IMR-90 (cell line): Measurements from ENCODE around the gene TPM2. TPM values are rescaled to one million over a fixed set of nuclear protein-coding genes. Genes with fewer than 3 reads are reported as not detected.

Experiments used
- ATAC-seq: fragments of 200-7000 bp; cut with Tn5 transposase; 2 replicates; pipeline ENCODE4 v1.9.1; 2020; ENCODE audit warnings: low read depth, mild to moderate bottlenecking, moderate library complexity
- BruUV-seq: library from RNA; stranded (reverse); fragments of 400-500 nt; replicated peaks from 2 replicates; lab custom pipeline; 2021; lab: Mats Ljungman, UMichigan
- CTCF ChIA-PET: fragments of 300-600 bp; formaldehyde crosslinking; extraction: SDS; loops from one replicate; lab custom pipeline; 2021; ENCODE audit warnings: antibody characterized with exemption; lab: Yijun Ruan, JAX
- POLR2A ChIA-PET: fragments of 300-600 bp; sonication (Branson Sonifier 250); formaldehyde crosslinking; loops from one replicate; lab custom pipeline; 2022; ENCODE audit warnings: antibody characterized with exemption; ENCODE audit not compliant: unreplicated experiment; lab: Charles Lee
- DNase-seq: peaks from one replicate; pipeline ENCODE4 v3.0.0; 2013
- H2AFZ ChIP-seq: replicated peaks from 2 replicates; pipeline ENCODE3; 2013; ENCODE audit warnings: low read length, mild to moderate bottlenecking; ENCODE audit not compliant: poor library complexity
- H2AK5ac ChIP-seq: 2 replicates; pipeline ENCODE4 v1.6.1; 2013; ENCODE audit warnings: low read depth, low read length, inconsistent platforms
- H2AK9ac ChIP-seq: replicated peaks from 2 replicates; pipeline ENCODE3; 2013; ENCODE audit warnings: mild to moderate bottlenecking, low read depth, low read length, moderate library complexity; ENCODE audit not compliant: poor library complexity
- H2BK120ac ChIP-seq: 2 replicates; pipeline ENCODE4 v1.6.1; 2013; ENCODE audit warnings: low read depth, low read length, inconsistent platforms
- H2BK15ac ChIP-seq: 3 replicates; pipeline ENCODE4 v1.6.1; 2013; ENCODE audit warnings: low read depth, low read length, inconsistent platforms
- H2BK20ac ChIP-seq: 2 replicates; pipeline ENCODE4 v1.6.1; 2013; ENCODE audit warnings: low read depth, mild to moderate bottlenecking, inconsistent platforms, low read length, moderate library complexity
- H2BK5ac ChIP-seq: 2 replicates; pipeline ENCODE4 v1.6.1; 2013; ENCODE audit warnings: mild to moderate bottlenecking, low read depth, low read length, inconsistent platforms; ENCODE audit not compliant: poor library complexity, severe bottlenecking
- H3K14ac ChIP-seq: replicated peaks from 2 replicates; pipeline ENCODE4 v1.6.1; 2013; ENCODE audit warnings: low read depth, low read length, inconsistent platforms
- H3K18ac ChIP-seq: 2 replicates; pipeline ENCODE4 v1.6.1; 2013; ENCODE audit warnings: low read depth, low read length, control low read depth
- H3K23ac ChIP-seq: 2 replicates; pipeline ENCODE4 v1.6.1; 2013; ENCODE audit warnings: low read depth, low read length, inconsistent platforms
- H3K27ac ChIP-seq: 2 replicates; pipeline ENCODE4 v1.5.1; 2013; ENCODE audit warnings: mild to moderate bottlenecking, control low read depth, low read length; ENCODE audit not compliant: insufficient read depth
- H3K27me3 ChIP-seq: 2 replicates; pipeline ENCODE4 v1.6.1; 2013; ENCODE audit warnings: low read length; ENCODE audit not compliant: control insufficient read depth, insufficient read depth
- H3K36me3 ChIP-seq: 2 replicates; pipeline ENCODE4 v1.6.1; 2013; ENCODE audit warnings: low read length, mixed read lengths; ENCODE audit not compliant: control insufficient read depth, insufficient read depth
- H3K4ac ChIP-seq: 2 replicates; pipeline ENCODE4 v1.6.1; 2013; ENCODE audit warnings: low read depth, low read length, inconsistent platforms
- H3K4me1 ChIP-seq: 2 replicates; pipeline ENCODE4 v1.6.1; 2013; ENCODE audit warnings: low read length, mixed read lengths; ENCODE audit not compliant: control insufficient read depth, insufficient read depth
- H3K4me2 ChIP-seq: 2 replicates; pipeline ENCODE4 v1.6.1; 2013; ENCODE audit warnings: low read depth, mild to moderate bottlenecking, control low read depth, low read length, moderate library complexity
- H3K4me3 ChIP-seq: 2 replicates; pipeline ENCODE4 v1.5.1; 2013; ENCODE audit warnings: low read depth, mild to moderate bottlenecking, control low read depth, low read length, moderate library complexity; ENCODE audit not compliant: insufficient read depth
- H3K56ac ChIP-seq: 2 replicates; pipeline ENCODE4 v1.6.1; 2013; ENCODE audit warnings: low read length, inconsistent platforms; ENCODE audit not compliant: insufficient read depth; ENCODE audit errors: extremely low read depth
- H3K79me1 ChIP-seq, 2 experiments: 2 replicates each; pipeline ENCODE4 v1.6.1; 2013; ENCODE audit warnings: low read length in 2 of 2, inconsistent platforms in 1 of 2, low read depth in 1 of 2
- H3K9ac ChIP-seq: 2 replicates; pipeline ENCODE4 v1.6.1; 2013; ENCODE audit warnings: low read depth, low read length, control low read depth
- H3K9me1 ChIP-seq: 2 replicates; pipeline ENCODE4 v1.6.1; 2013; ENCODE audit warnings: low read length, inconsistent platforms; ENCODE audit not compliant: insufficient read depth
- H3K9me3 ChIP-seq: 2 replicates; pipeline ENCODE4 v1.6.1; 2013; ENCODE audit warnings: low read length; ENCODE audit not compliant: control insufficient read depth, insufficient read depth
- H4K20me1 ChIP-seq: 2 replicates; pipeline ENCODE4 v1.6.1; 2013; ENCODE audit warnings: low read length, inconsistent platforms; ENCODE audit not compliant: insufficient read depth
- H4K5ac ChIP-seq: 2 replicates; pipeline ENCODE4 v1.6.1; 2013; ENCODE audit warnings: mild to moderate bottlenecking, low read depth, low read length, control low read depth
- H4K8ac ChIP-seq, 2 experiments: 2 replicates each; pipeline ENCODE4 v1.6.1; 2013; ENCODE audit warnings: low read depth in 2 of 2, low read length in 2 of 2, control low read depth in 1 of 2, inconsistent platforms in 1 of 2
- H4K91ac ChIP-seq: 2 replicates; pipeline ENCODE4 v1.6.1; 2013; ENCODE audit warnings: low read depth, low read length, inconsistent platforms; ENCODE audit not compliant: insufficient read depth
- CEBPB ChIP-seq: IDR thresholded peaks from 2 replicates; pipeline ENCODE4 v1.6.1; 2012; ENCODE audit warnings: low read depth, low read length, improper control_type of control experiment
- POLR2A ChIP-seq: IDR thresholded peaks from 2 replicates; pipeline ENCODE4 v1.6.1; 2012; ENCODE audit warnings: mild to moderate bottlenecking, low read depth, low read length
- RFX5 ChIP-seq: IDR thresholded peaks from 2 replicates; pipeline ENCODE4 v1.8.0; 2012; ENCODE audit warnings: low read depth, mild to moderate bottlenecking, low read length, moderate library complexity
- WGBS, 2 experiments: methylation state at CpG; one replicate each; pipeline versions ENCODE4 v1.1.5 to v1.1.7; 2013; ENCODE audit warnings: missing lambda C conversion rate in 2 of 2; ENCODE audit not compliant: insufficient read length in 1 of 2; ENCODE audit errors: extremely low coverage in 2 of 2; 5-methylcytosine and 5-hydroxymethylcytosine counted together
- dilution Hi-C: fragments of 300-500 bp; cut with HindIII; formaldehyde crosslinking; loops from one replicate; pipeline ENCODE4 v1.14.3; 2018; ENCODE audit warnings: low sequenced_read_pairs; ENCODE audit not compliant: unreplicated experiment
- in situ Hi-C: fragments of 300-500 bp; cut with MboI; formaldehyde crosslinking; loops from 3 replicates; pipeline ENCODE4 v1.14.3; 2019; ENCODE audit warnings: low sequenced_read_pairs, inconsistent platforms, mixed read lengths
- intact Hi-C: fragments of 100-400 bp; cut with micrococcal nuclease; formaldehyde crosslinking; loops from 2 replicates; pipeline ENCODE4 v1.10.0; 2022
- polyA plus RNA-seq, 3 experiments: library from polyadenylated mRNA; depleted of rRNA; stranded (reverse); fragments of >200 nt; gene quantifications; 2 replicates each; pipeline ENCODE4 v1.2.3, GENCODE V29; 2012; ENCODE audit warnings: low replicate concordance in 1 of 3
- total RNA-seq: library from RNA; depleted of rRNA; stranded (reverse); fragments of >200 nt; gene quantifications from 2 replicates; pipeline ENCODE4 v1.2.3, GENCODE V29; 2012
- TF ChIP-seq, protein P1 (sequence below): conservative IDR thresholded peaks from 2 replicates; pipeline ENCODE4 v1.5.1; 2012; ENCODE audit warnings: mild to moderate bottlenecking, low read depth, low read length, improper control_type of control experiment

TPM2 gene
- total and polyA plus RNA-seq, 2 of the 4 experiments (the other 2 are of a cell fraction), result 960 to 2,500 TPM

DNA sequence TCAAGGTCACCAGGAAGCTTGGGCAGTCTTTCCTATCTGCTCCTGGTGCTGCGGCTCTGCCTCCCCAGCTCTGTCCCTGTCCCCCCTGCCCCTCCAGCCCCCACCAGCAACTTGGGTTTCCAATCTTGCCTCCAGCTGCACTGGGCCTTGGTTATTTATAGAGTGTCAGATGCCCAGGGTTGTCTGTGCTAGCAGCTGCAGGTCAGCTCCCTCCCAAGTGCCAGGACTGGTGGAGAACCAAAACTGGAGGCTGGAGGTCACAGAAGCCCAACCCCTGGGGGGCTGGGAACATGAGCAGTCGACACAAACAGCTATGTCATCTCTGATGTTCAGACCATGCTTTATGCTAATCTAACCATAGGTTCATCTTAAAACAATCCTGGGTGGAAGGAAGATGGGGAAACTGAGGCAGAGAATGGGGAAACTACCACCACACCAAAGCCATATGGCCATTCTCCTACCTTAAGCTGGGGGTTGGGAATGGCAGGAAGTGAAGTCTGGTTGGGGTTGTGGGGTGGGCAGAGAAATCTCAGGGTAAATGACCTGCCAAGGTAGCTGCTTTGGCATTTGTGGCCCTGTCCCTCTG, 1.7 kb downstream of the TPM2 start:
- Histone ChIP-seq H3K14ac (peak overlapping the region; percentile 100), H3K27me3 (no peaks in the 10 kb centered on the region), H3K27ac (peak overlapping the region; percentile 90), H3K9me1 (peaks cover 26% of the 10 kb centered on the region), H2BK20ac (peak overlapping the region; percentile 20; the same call in 1 of the 2 replicates), H2AK5ac (peak overlapping the region; percentile 5), H2BK15ac (no peak overlapping the region; the same call in 2 of the 3 replicates), H4K8ac (peak overlapping the region in 1 of 2 experiments; percentile 69; a peak in 2 of 4 replicates), H3K79me1 (peaks cover 13 to 77% of the 10 kb centered on the region in 2 experiments), H3K4me3 (peak overlapping the region; percentile 83), H3K18ac (peak overlapping the region; percentile 65), H3K9me3 (no peaks in the 10 kb centered on the region), H4K91ac (peak overlapping the region; percentile 3; the same call in 1 of the 2 replicates), H3K4me1 (peaks cover 37% of the 10 kb centered on the region), H4K5ac (peak overlapping the region; percentile 18; the same call in 1 of the 2 replicates), H2AFZ (peak overlapping the region; percentile 24), H2BK5ac (peak overlapping the region; percentile 98), H2BK120ac (peak overlapping the region; percentile 21; the same call in 1 of the 2 replicates), H3K56ac (peak overlapping the region; percentile 91), H3K9ac (peak overlapping the region; percentile 98), H3K36me3 (peaks cover 50% of the 10 kb centered on the region), H3K4ac (peak overlapping the region; percentile 96), H2AK9ac (peak overlapping the region; percentile 85), H3K4me2 (peak overlapping the region; percentile 97), H3K23ac (peak overlapping the region; percentile 92), H4K20me1 (peaks cover 67% of the 10 kb centered on the region)
- ATAC-seq, result no peak
- no TSS peak for BruUV-seq
- ChIA-PET CTCF (interaction anchor here (0.6 to 1.2 kb wide), 2 partner anchors 8 to 76 kb away, joined by 3 to 7 read pairs; no protein-coding TSS in a partner anchor), POLR2A (interaction anchor here (0.5 to 3.8 kb wide), 8 partner anchors 9 to 323 kb away, joined by 4 to 14 read pairs (median 6); partner anchors contain the start of genes CCDC107, RMRP and RUSC2)
- dilution Hi-C loops, result no loop called here
- TF ChIP-seq, protein P1, sequence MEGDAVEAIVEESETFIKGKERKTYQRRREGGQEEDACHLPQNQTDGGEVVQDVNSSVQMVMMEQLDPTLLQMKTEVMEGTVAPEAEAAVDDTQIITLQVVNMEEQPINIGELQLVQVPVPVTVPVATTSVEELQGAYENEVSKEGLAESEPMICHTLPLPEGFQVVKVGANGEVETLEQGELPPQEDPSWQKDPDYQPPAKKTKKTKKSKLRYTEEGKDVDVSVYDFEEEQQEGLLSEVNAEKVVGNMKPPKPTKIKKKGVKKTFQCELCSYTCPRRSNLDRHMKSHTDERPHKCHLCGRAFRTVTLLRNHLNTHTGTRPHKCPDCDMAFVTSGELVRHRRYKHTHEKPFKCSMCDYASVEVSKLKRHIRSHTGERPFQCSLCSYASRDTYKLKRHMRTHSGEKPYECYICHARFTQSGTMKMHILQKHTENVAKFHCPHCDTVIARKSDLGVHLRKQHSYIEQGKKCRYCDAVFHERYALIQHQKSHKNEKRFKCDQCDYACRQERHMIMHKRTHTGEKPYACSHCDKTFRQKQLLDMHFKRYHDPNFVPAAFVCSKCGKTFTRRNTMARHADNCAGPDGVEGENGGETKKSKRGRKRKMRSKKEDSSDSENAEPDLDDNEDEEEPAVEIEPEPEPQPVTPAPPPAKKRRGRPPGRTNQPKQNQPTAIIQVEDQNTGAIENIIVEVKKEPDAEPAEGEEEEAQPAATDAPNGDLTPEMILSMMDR, result no peak
- TF ChIP-seq RFX5 (no peak), POLR2A (no peak), CEBPB (no peak)
- no CpG with 5 or more reads among the region's 2 CpGs for WGBS, 2 experiments
- in situ Hi-C loops, result no loop called here
- no peak for DNase-seq
- intact Hi-C loops, result loop anchor here (10.0 kb wide), 1 partner anchor 83 kb away; the partner anchor contains the start of gene TESK1
